ENCODE data around the gene DDX54.
A peak's percentile ranks its signal among the peaks of the same experiment; 100 is the strongest.

The DDX54 gene

GRCh38 chr12:113174461-113175384 lies 10.6 kb downstream of the DDX54 start:
- TF ChIP-seq ZFX (IDR thresholded peaks at IDR 0.05; ENCODE audit: borderline replicate concordance) = no peak
- peak; percentile 100 for TF ChIP-seq CTCF (IDR thresholded peaks at IDR 0.05)
- H3K27ac ChIP-seq = peak overlapping the region; percentile 36; the same call in 1 of the 2 replicates

- TF ChIP-seq CTCF (IDR thresholded peaks at IDR 0.05) (no peak), ZFX (IDR thresholded peaks at IDR 0.05; ENCODE audit: borderline replicate concordance) (no peak)
- no peak overlapping the region for H3K27ac ChIP-seq
These were observed 12.1 kb downstream of the DDX54 start for GRCh38 chr12:113173081-113173698.

- H3K27ac ChIP-seq = no peak overlapping the region
- TF ChIP-seq ZFX (IDR thresholded peaks at IDR 0.05; ENCODE audit: borderline replicate concordance) (no peak), CTCF (IDR thresholded peaks at IDR 0.05) (no peak)
These were observed 13.1 kb downstream of the DDX54 start for GRCh38 chr12:113172185-113172584.

- no peak overlapping the region for H3K27ac ChIP-seq
- TF ChIP-seq ZFX (IDR thresholded peaks at IDR 0.05; ENCODE audit: borderline replicate concordance) (no peak), CTCF (IDR thresholded peaks at IDR 0.05) (no peak)
These were observed 13.7 kb downstream of the DDX54 start for GRCh38 chr12:113171543-113171942.

GRCh38 chr12:113170926-113171325 lies 14.4 kb downstream of the DDX54 start:
- no peak overlapping the region for H3K27ac ChIP-seq
- TF ChIP-seq ZFX (IDR thresholded peaks at IDR 0.05; ENCODE audit: borderline replicate concordance) = no peak
- TF ChIP-seq CTCF (IDR thresholded peaks at IDR 0.05) = no peak

- TF ChIP-seq CTCF (IDR thresholded peaks at IDR 0.05) (no peak), ZFX (IDR thresholded peaks at IDR 0.05; ENCODE audit: borderline replicate concordance) (no peak)
- H3K27ac ChIP-seq = no peak overlapping the region
These were observed 14.8 kb downstream of the DDX54 start for GRCh38 chr12:113170457-113170856.

- TF ChIP-seq ZFX (IDR thresholded peaks at IDR 0.05; ENCODE audit: borderline replicate concordance) (no peak), CTCF (IDR thresholded peaks at IDR 0.05) (no peak)
- H3K27ac ChIP-seq = no peak overlapping the region
These were observed 15.6 kb downstream of the DDX54 start for GRCh38 chr12:113169697-113170096.

All from 22Rv1 (cell line).